Amniotic epithelial cell (primary cell): ENCODE data around the gene RGS3.
"Not testable (repeated sequence)": the region's sequence is repeated elsewhere in the genome, so short reads cannot be mapped to it uniquely, and the experiment has no call there.

Experiments
- DNase-seq: peaks from one replicate; pipeline ENCODE4 v3.0.0-alpha.2; 2010; ENCODE audit warnings: low read depth

RGS3 gene

GRCh38 chr9:113635586-113635985 is 172.1 kb downstream of the RGS3 start:
- DNase-seq = no peak

- DNase-seq = no peak
Measured at GRCh38 chr9:113636165-113636564, 172.6 kb downstream of the RGS3 start.

DNA sequence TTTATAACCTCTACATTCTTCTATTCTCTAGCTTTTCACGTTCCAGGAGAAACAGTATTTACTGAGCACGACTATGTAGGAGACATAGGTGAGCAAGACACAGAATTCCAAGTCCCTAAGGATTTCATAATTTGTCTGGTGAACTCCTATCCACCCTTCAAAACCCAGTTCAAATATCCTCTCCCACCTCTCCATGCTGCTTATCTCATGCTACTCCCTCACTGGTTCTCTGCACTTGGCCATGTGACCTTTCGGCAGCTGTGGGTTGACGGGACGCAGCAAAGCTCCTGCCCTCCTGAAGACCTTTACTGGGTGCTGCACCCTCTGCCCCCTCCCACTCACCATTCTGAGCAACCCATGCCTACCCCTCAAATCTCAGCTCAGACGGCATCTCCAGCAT is 173.2 kb downstream of the RGS3 start:
- DNase-seq = no peak

GRCh38 chr9:113638490-113638889 is 175.0 kb downstream of the RGS3 start:
- DNase-seq = no peak

DNA sequence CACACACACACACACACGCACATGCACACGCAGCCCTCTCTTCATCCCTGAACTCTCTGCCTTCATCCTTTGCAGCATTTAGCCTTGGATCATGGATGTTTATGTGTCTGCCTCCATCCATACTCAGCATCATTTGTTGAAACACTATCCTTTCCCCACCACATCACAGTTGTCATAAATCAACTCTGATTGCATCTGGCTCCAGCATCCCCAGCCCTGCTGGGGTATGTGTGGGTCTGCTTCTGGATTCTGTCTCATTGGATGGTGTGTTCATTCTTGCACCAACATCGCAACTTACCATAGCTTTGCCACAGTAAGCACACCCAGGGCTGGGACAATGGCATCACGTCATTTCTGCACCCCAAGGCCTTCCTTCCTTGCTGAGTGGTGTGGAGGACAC is 175.4 kb downstream of the RGS3 start:
- no peak for DNase-seq

- DNase-seq = not testable (repeated sequence)
Measured at GRCh38 chr9:113639411-113639970, 176.0 kb downstream of the RGS3 start.

DNA sequence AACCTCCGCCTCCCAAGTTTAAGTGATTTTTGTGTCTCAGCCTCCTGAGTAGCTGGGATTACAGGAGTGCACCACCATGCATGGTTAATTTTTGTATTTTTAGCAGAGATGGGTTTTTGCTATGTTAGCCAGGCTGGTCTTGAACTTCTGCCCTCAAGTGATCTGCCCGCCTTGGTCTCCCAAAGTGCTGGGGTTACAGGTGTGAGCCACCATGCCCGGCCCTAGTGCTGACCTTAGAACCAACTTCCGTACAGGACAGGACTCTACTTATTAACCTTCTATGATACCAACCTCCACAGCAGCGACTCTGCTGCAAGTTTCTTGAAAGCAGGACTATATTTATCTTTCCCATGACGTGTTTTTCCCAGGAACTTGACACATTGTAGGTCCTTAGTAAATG is 176.9 kb downstream of the RGS3 start:
- no peak for DNase-seq

DNA sequence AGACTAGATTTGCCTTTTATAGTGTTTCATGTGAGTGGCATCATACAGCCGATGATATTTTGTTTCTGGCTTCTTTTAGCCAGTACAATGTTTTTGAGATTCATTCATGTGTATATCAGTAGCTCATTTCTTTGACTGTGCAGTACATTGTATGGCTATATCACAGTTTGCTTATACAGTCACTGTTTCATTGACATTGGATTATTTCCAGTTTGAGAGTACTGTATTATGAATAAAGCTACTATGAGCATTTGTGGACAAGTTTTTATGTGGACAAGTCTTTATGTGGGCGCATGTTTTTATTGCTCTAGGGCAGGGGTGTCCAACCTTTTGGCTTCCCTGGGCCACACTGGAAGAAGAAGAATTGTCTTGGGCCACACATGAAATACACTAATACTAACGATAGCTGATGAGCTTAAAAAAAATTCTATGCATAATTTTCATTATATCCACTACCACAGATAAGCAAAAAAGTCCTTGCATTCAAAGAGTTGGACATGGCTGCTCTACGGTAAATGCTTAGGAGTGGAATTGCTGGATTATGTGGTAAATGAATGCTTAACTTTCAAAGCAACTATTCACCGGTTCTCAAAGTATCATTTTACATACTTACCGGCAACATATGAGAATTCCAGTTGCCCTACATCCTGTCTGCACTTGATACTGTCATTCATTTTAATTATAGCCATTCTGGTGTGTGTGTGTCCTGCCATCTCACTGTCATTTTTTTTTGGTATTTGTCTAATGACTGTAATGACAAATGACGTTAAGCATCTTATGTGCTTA is 177.8 kb downstream of the RGS3 start:
- no peak for DNase-seq

DNA sequence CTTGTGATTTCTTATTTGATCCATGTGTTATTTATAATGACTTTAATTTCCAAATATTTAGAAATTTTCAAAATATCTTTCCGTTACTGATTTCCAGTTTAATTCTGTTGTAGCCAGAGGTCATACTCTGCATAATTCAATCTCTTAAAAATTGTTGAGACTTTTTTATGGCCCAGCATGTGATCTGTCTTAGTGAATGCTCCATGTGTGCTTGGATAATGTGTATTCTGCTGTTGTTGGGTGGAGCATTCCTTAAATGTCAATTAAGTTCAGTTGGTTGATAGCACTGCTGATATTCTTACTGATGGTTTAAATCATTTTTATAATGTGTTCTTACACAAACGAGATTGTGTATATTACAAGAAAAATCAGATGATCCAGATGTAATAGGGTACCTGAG is 180.8 kb downstream of the RGS3 start:
- no peak for DNase-seq

GRCh38 chr9:113645227-113645977 is 181.9 kb downstream of the RGS3 start:
- no peak for DNase-seq

DNA sequence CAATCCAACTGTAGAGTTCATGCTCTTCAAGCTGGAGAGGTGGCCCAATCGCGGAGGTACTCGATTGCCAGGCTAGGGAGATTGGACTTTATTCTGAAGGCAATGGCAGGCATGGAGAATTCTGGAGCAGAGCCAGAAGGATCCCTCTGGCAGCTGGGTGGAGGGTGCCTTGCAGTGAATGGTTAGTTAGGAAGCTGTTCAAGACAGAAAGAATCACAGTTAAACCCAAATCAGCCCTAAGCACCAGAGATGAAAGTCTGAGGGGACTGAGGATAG is 182.4 kb downstream of the RGS3 start:
- no peak for DNase-seq

- DNase-seq = no peak
Measured at GRCh38 chr9:113646491-113646890, 183.0 kb downstream of the RGS3 start.
